Neural cell (in vitro differentiated cells): ENCODE results near the gene THRA. TPM values are rescaled to one million over a fixed set of nuclear protein-coding genes. Genes with fewer than 3 reads are reported as not detected.

Experiments used
- H2AFZ ChIP-seq: fragments of 200-600, 300-800 bp; sonication (generic), shearing (Covaris generic); 2 replicates; pipeline ENCODE4 v1.6.0; 2014; ENCODE audit warnings: low read depth, mild to moderate bottlenecking, antibody characterized with exemption, low read length, moderate library complexity
- H3F3A ChIP-seq: fragments of 200-600 bp; shearing (Covaris generic); 2 replicates; pipeline ENCODE4 v1.6.1; 2016; ENCODE audit warnings: mild to moderate bottlenecking, moderate library complexity, mixed read lengths, antibody characterized with exemption, low read length; ENCODE audit not compliant: insufficient read depth, poor library complexity, severe bottlenecking
- H3K27ac ChIP-seq: fragments of 200-600, 300-800 bp; sonication (generic), shearing (Covaris generic); 2 replicates; pipeline ENCODE4 v1.5.1; 2014; ENCODE audit warnings: mild to moderate bottlenecking, low read length, moderate library complexity
- H3K27me3 ChIP-seq: fragments of 300-800, 200-600 bp; sonication (generic), shearing (Covaris generic); 2 replicates; pipeline ENCODE4 v1.6.0; 2014; ENCODE audit warnings: mild to moderate bottlenecking, low read depth, low read length, moderate library complexity; ENCODE audit not compliant: insufficient read depth
- H3K36me3 ChIP-seq: fragments of 300-800, 200-600 bp; sonication (generic), shearing (Covaris generic); 2 replicates; pipeline ENCODE4 v1.5.1; 2014; ENCODE audit warnings: mild to moderate bottlenecking, antibody characterized with exemption, low read length, moderate library complexity; ENCODE audit not compliant: insufficient read depth
- H3K4me2 ChIP-seq: fragments of 300-800, 200-600 bp; sonication (generic), shearing (Covaris generic); 2 replicates; pipeline ENCODE4 v1.6.0; 2014; ENCODE audit warnings: mild to moderate bottlenecking, low read length
- H3K4me3 ChIP-seq: fragments of 300-800, 200-600 bp; sonication (generic), shearing (Covaris generic); 2 replicates; pipeline ENCODE4 v1.5.1; 2014; ENCODE audit warnings: mild to moderate bottlenecking, low read length, moderate library complexity
- H3K79me2 ChIP-seq: fragments of 200-600 bp; shearing (Covaris generic); replicated peaks from 2 replicates; pipeline ENCODE4 v1.6.0; 2014; ENCODE audit warnings: mild to moderate bottlenecking, low read length, moderate library complexity; ENCODE audit not compliant: insufficient read depth
- H3K9ac ChIP-seq: fragments of 300-800, 200-600 bp; sonication (generic), shearing (Covaris generic); 2 replicates; pipeline ENCODE4 v1.6.1; 2016; ENCODE audit warnings: mild to moderate bottlenecking, low read length, mixed read lengths
- H3K9me2 ChIP-seq: fragments of 200-600 bp; shearing (Covaris generic); 2 replicates; pipeline ENCODE4 v1.6.1; 2016; ENCODE audit warnings: mild to moderate bottlenecking, low read length, mixed read lengths; ENCODE audit not compliant: insufficient read depth
- H3K9me3 ChIP-seq: fragments of 200-600, 300-800 bp; sonication (generic), shearing (Covaris generic); 2 replicates; pipeline ENCODE4 v1.6.1; 2016; ENCODE audit warnings: mild to moderate bottlenecking, mixed run types, low read length, moderate library complexity, mixed read lengths
- H4K20me1 ChIP-seq: fragments of 200-600 bp; shearing (Covaris generic); 2 replicates; pipeline ENCODE4 v1.6.1; 2016; ENCODE audit warnings: mild to moderate bottlenecking, mixed run types; ENCODE audit not compliant: insufficient read depth
- CTCF ChIP-seq: fragments of 450-650 bp; IDR thresholded peaks from 2 replicates; pipeline ENCODE4 v1.5.1; 2014; ENCODE audit warnings: antibody characterized with exemption, mild to moderate bottlenecking, moderate library complexity; ENCODE audit not compliant: poor library complexity, severe bottlenecking
- EP300 ChIP-seq: fragments of 450-650 bp; conservative IDR thresholded peaks from 2 replicates; pipeline ENCODE4 v1.6.1; 2014; ENCODE audit warnings: antibody characterized with exemption, mild to moderate bottlenecking, moderate library complexity; ENCODE audit not compliant: poor library complexity, severe bottlenecking
- EZH2 ChIP-seq: fragments of 200-600, 300-800 bp; shearing (Covaris generic), sonication (generic); IDR thresholded peaks from 2 replicates; pipeline ENCODE4 v1.6.1; 2014; ENCODE audit warnings: antibody characterized with exemption, low read length, borderline replicate concordance, mild to moderate bottlenecking; ENCODE audit not compliant: insufficient read depth, poor library complexity, severe bottlenecking
- MXI1 ChIP-seq: fragments of 450-650 bp; conservative IDR thresholded peaks from 2 replicates; pipeline ENCODE4 v1.6.1; 2014; ENCODE audit warnings: antibody characterized with exemption, mild to moderate bottlenecking; ENCODE audit not compliant: poor library complexity, severe bottlenecking
- POLR2AphosphoS5 ChIP-seq: IDR thresholded peaks from 2 replicates; pipeline ENCODE4 v1.6.1; 2012
- RAD21 ChIP-seq: fragments of 450-650 bp; conservative IDR thresholded peaks from 2 replicates; pipeline ENCODE4 v1.6.1; 2014; ENCODE audit warnings: antibody characterized with exemption, mild to moderate bottlenecking, moderate library complexity
- REST ChIP-seq: IDR thresholded peaks from 2 replicates; pipeline ENCODE4 v1.6.1; 2012; ENCODE audit warnings: borderline replicate concordance
- SMC3 ChIP-seq: fragments of 450-650 bp; conservative IDR thresholded peaks from 2 replicates; pipeline ENCODE4 v1.6.1; 2014; ENCODE audit warnings: antibody characterized with exemption, mild to moderate bottlenecking, moderate library complexity; ENCODE audit not compliant: poor library complexity
- TAF1 ChIP-seq: IDR thresholded peaks from 2 replicates; pipeline ENCODE4 v1.6.1; 2012; ENCODE audit warnings: low read depth
- polyA minus RNA-seq: library from RNA; depleted of rRNA, polyadenylated mRNA; stranded (reverse); fragments of >200 nt; gene quantifications from 2 replicates; pipeline ENCODE4 v1.2.3, GENCODE V29; 2014
- polyA plus RNA-seq: library from polyadenylated mRNA; depleted of rRNA; stranded (reverse); fragments of >200 nt; gene quantifications from 2 replicates; pipeline ENCODE4 v1.2.3, GENCODE V29; 2014

THRA gene
- polyA plus RNA-seq (97.2 and 111 TPM in 2 replicates), polyA minus RNA-seq (66.8 and 74.3 TPM in 2 replicates)

- H3K27ac ChIP-seq = peak within 1 kb of the TSS; percentile 87
- no peaks in the 10 kb centered on the region for H4K20me1 ChIP-seq
- H3K27me3 ChIP-seq = no peaks in the 10 kb centered on the region
- H3K9ac ChIP-seq = peak within 1 kb of the TSS; percentile 93
- no peaks in the 10 kb centered on the region for H3K9me3 ChIP-seq
- peak within 1 kb of the TSS; percentile 92 for H3K4me3 ChIP-seq
- peak within 1 kb of the TSS; percentile 14 for H2AFZ ChIP-seq
- no peaks in the 10 kb centered on the region for H3K9me2 ChIP-seq
- H3K36me3 ChIP-seq = no peaks in the 10 kb centered on the region
- no peaks in the 10 kb centered on the region for H3F3A ChIP-seq
- TF ChIP-seq CTCF (no peak), EZH2 (no peak), SMC3 (peak; percentile 20), EP300 (no peak), TAF1 (no peak), MXI1 (no peak), RAD21 (peak; percentile 26), POLR2AphosphoS5 (no peak), REST (no peak)
- peaks cover 21% of the 10 kb centered on the region for H3K79me2 ChIP-seq
- H3K4me2 ChIP-seq = peak within 1 kb of the TSS; percentile 54
Measured at GRCh38 chr17:40062329-40063186, at the start of gene THRA. THRA (plus strand) TSS chr17:40062965; CDS start chr17:40074489, 11,524 bp downstream.

- Histone ChIP-seq H4K20me1 (no peaks in the 10 kb centered on the region), H3F3A (no peaks in the 10 kb centered on the region), H3K27ac (no peak overlapping the region), H3K27me3 (no peaks in the 10 kb centered on the region), H3K4me3 (no peak overlapping the region), H3K4me2 (no peak overlapping the region), H3K9me2 (no peaks in the 10 kb centered on the region), H3K9me3 (no peaks in the 10 kb centered on the region), H3K36me3 (no peaks in the 10 kb centered on the region), H3K9ac (no peak overlapping the region), H2AFZ (no peak overlapping the region), H3K79me2 (no peaks in the 10 kb centered on the region)
- no peak for TF ChIP-seq POLR2AphosphoS5
Measured at GRCh38 chr17:40014375-40014980, 48.3 kb upstream of the THRA start.
